SK-N-SH (cell line): Measurements from ENCODE around the gene KCTD17. TPM values are rescaled to one million over a fixed set of nuclear protein-coding genes. Genes with fewer than 3 reads are reported as not detected.

Experiments used
- CTCF ChIA-PET: fragments of 300-600, 350-600 bp; formaldehyde crosslinking; extraction: SDS; loops from one replicate; lab custom pipeline; 2021; lab: Yijun Ruan, JAX
- POLR2A ChIA-PET: fragments of 350-600 bp; sonication (Branson Sonifier 250); formaldehyde crosslinking; extraction: SDS; loops from one replicate; lab custom pipeline; 2020; ENCODE audit warnings: antibody characterized with exemption, inconsistent platforms; lab: Yijun Ruan, JAX
- DNase-seq: peaks from one replicate; pipeline ENCODE4 v3.0.0; 2012
- H2AFZ ChIP-seq: fragments of 200-600 bp; sonication (generic); 2 replicates; pipeline ENCODE4 v1.8.1; 2016; ENCODE audit warnings: antibody characterized with exemption, mild to moderate bottlenecking, low read depth
- H3F3A ChIP-seq: fragments of 200-600 bp; sonication (generic); replicated peaks from 2 replicates; pipeline ENCODE3; 2016; ENCODE audit warnings: antibody characterized with exemption, mild to moderate bottlenecking; ENCODE audit not compliant: insufficient read depth
- H3K27ac ChIP-seq, 2 experiments: fragments of 200-500 bp in 1 of 2; fragments of 200-600 bp in 1 of 2; sonication (Bioruptor generic) in 1 of 2; sonication (generic), shearing (Covaris generic) in 1 of 2; 2 replicates each; pipeline versions ENCODE4 v1.5.1 to v1.6.1; 2014 to 2016; ENCODE audit warnings: low read depth in 2 of 2, inconsistent platforms in 1 of 2, low read length in 1 of 2, mild to moderate bottlenecking in 1 of 2, mixed read lengths in 1 of 2
- H3K27me3 ChIP-seq: fragments of 200-600 bp; sonication (generic), shearing (Covaris generic); 2 replicates; pipeline ENCODE4 v1.6.1; 2016; ENCODE audit warnings: mixed run types; ENCODE audit not compliant: insufficient read depth
- H3K36me3 ChIP-seq, 2 experiments: fragments of 200-500 bp in 1 of 2; fragments of 200-600 bp in 1 of 2; sonication (Bioruptor generic) in 1 of 2; sonication (generic) in 1 of 2; replicated peaks in 1 of 2; 2 replicates each; pipeline versions ENCODE3 to v1.5.1; 2014 to 2016; ENCODE audit warnings: low read length in 1 of 2, mild to moderate bottlenecking in 1 of 2; ENCODE audit not compliant: insufficient read depth in 2 of 2, control insufficient read depth in 1 of 2
- H3K4me1 ChIP-seq, 2 experiments: fragments of 200-500 bp in 1 of 2; fragments of 200-600 bp in 1 of 2; sonication (Bioruptor generic) in 1 of 2; sonication (generic), shearing (Covaris generic) in 1 of 2; 2 replicates each; pipeline versions ENCODE4 v1.5.1 to v1.6.1; 2014 to 2016; ENCODE audit warnings: low read depth in 1 of 2, low read length in 1 of 2, mixed run types in 1 of 2; ENCODE audit not compliant: insufficient read depth in 2 of 2, control insufficient read depth in 1 of 2
- H3K4me2 ChIP-seq: fragments of 200-600 bp; sonication (generic), shearing (Covaris generic); 2 replicates; pipeline ENCODE4 v1.6.1; 2017; ENCODE audit warnings: mixed run types
- H3K4me3 ChIP-seq, 2 experiments: fragments of 200-500 bp in 1 of 2; fragments of 200-600 bp in 1 of 2; sonication (Bioruptor generic) in 1 of 2; sonication (generic), shearing (Covaris generic) in 1 of 2; 2 replicates each; pipeline versions ENCODE4 v1.5.1 to v1.8.1; 2014 to 2016; ENCODE audit warnings: low read depth in 2 of 2, inconsistent platforms in 1 of 2, low read length in 1 of 2, mild to moderate bottlenecking in 1 of 2, mixed read lengths in 1 of 2, moderate library complexity in 1 of 2
- H3K79me2 ChIP-seq: fragments of 200-600 bp; sonication (generic); 2 replicates; pipeline ENCODE4 v1.8.1; 2017; ENCODE audit warnings: mild to moderate bottlenecking; ENCODE audit not compliant: insufficient read depth
- H3K9ac ChIP-seq: fragments of 200-600 bp; sonication (generic); 2 replicates; pipeline ENCODE4 v1.6.1; 2017; ENCODE audit warnings: mixed run types
- H3K9me2 ChIP-seq: fragments of 200-600 bp; sonication (generic); 2 replicates; pipeline ENCODE4 v1.6.1; 2017; ENCODE audit warnings: mixed run types
- H3K9me3 ChIP-seq: fragments of 200-600 bp; sonication (generic); 2 replicates; pipeline ENCODE4 v1.6.1; 2017; ENCODE audit warnings: mixed run types, mild to moderate bottlenecking, moderate library complexity
- H4K20me1 ChIP-seq: fragments of 200-600 bp; sonication (generic); 2 replicates; pipeline ENCODE4 v1.6.1; 2017; ENCODE audit warnings: mild to moderate bottlenecking, mixed run types; ENCODE audit not compliant: insufficient read depth
- CHD2 ChIP-seq: fragments of 150-350 bp; IDR thresholded peaks from 2 replicates; pipeline ENCODE4 v1.6.1; 2018; ENCODE audit warnings: low read length; ENCODE audit not compliant: partially characterized antibody
- ELF1 ChIP-seq: IDR thresholded peaks from 2 replicates; pipeline ENCODE4 v1.4.0; 2012
- EP300 ChIP-seq, 2 experiments: IDR thresholded peaks; 2 replicates each; pipeline versions ENCODE4 v1.4.0 to v1.6.1; 2012; ENCODE audit warnings: borderline replicate concordance in 1 of 2, low read depth in 1 of 2, low read length in 1 of 2
- EZH2phosphoT487 ChIP-seq: fragments of 200-600 bp; sonication (generic); IDR thresholded peaks from 2 replicates; pipeline ENCODE4 v1.6.1; 2017; ENCODE audit warnings: low read depth, mixed run types, mild to moderate bottlenecking, antibody characterized with exemption, moderate library complexity, borderline replicate concordance
- FOSL2 ChIP-seq: IDR thresholded peaks from 2 replicates; pipeline ENCODE4 v1.4.0; 2012; ENCODE audit warnings: low read depth, mild to moderate bottlenecking, moderate library complexity, borderline replicate concordance
- FOXJ3 ChIP-seq: sonication (generic); formaldehyde crosslinking; IDR thresholded peaks from 2 replicates; pipeline ENCODE4 v1.5.1; 2020; ENCODE audit warnings: mild to moderate bottlenecking, missing genetic modification reagents
- FOXM1 ChIP-seq: IDR thresholded peaks from 2 replicates; pipeline ENCODE4 v1.4.0; 2012; ENCODE audit warnings: low read depth, mild to moderate bottlenecking
- IRF3 ChIP-seq: fragments of 150-350 bp; IDR thresholded peaks from 2 replicates; pipeline ENCODE4 v1.6.1; 2016; ENCODE audit warnings: mild to moderate bottlenecking, low read depth, low read length
- NFIC ChIP-seq: IDR thresholded peaks from 2 replicates; pipeline ENCODE4 v1.4.0; 2012; ENCODE audit warnings: borderline replicate concordance
- RAD21 ChIP-seq: IDR thresholded peaks from 2 replicates; pipeline ENCODE4 v1.6.1; 2012; ENCODE audit warnings: mild to moderate bottlenecking, low read length
- RXRA ChIP-seq: IDR thresholded peaks from 2 replicates; pipeline ENCODE4 v1.4.0; 2012; ENCODE audit warnings: low read depth, mild to moderate bottlenecking, borderline replicate concordance
- TEAD4 ChIP-seq: IDR thresholded peaks from 2 replicates; pipeline ENCODE4 v1.4.0; 2012; ENCODE audit warnings: mild to moderate bottlenecking, borderline replicate concordance; ENCODE audit not compliant: insufficient read depth
- YY1 ChIP-seq: IDR thresholded peaks from 2 replicates; pipeline ENCODE4 v1.4.0; 2012; ENCODE audit warnings: low read depth, mild to moderate bottlenecking
- WGBS: methylation state at CpG from one replicate; pipeline ENCODE4 v1.1.6; 2017; ENCODE audit warnings: low lambda C conversion rate; 5-methylcytosine and 5-hydroxymethylcytosine counted together
- polyA plus RNA-seq, 3 experiments: library from polyadenylated mRNA; depleted of rRNA; stranded (reverse); fragments of >200 nt; gene quantifications; 2 replicates each; pipeline ENCODE4 v1.2.3, GENCODE V29; 2012
- TF ChIP-seq, protein P1 (sequence below): fragments of 200-600 bp; sonication (generic); IDR thresholded peaks from 2 replicates; pipeline ENCODE4 v1.6.1; 2017; ENCODE audit warnings: antibody characterized with exemption, mild to moderate bottlenecking, moderate library complexity
- TF ChIP-seq, protein P2 (sequence below): IDR thresholded peaks from 2 replicates; pipeline ENCODE4 v1.4.0; 2012; ENCODE audit warnings: low read depth, borderline replicate concordance
- TF ChIP-seq, protein P3 (sequence below): IDR thresholded peaks from 2 replicates; pipeline ENCODE4; 2012

KCTD17 gene
- polyA plus RNA-seq, 1 of the 3 experiments (the other 2 are of a cell fraction): 57.8 TPM

- 95% methylated on average over 5 of the region's 6 CpGs for WGBS
- DNase-seq: no peak
- POLR2A ChIA-PET: no interaction called here
Observed at GRCh38 chr22:37046589-37046988, 5.0 kb upstream of the KCTD17 start.

More at GRCh38 chr22:37046589-37046988, 5.0 kb upstream of the KCTD17 start:
- TF ChIP-seq, protein P1, sequence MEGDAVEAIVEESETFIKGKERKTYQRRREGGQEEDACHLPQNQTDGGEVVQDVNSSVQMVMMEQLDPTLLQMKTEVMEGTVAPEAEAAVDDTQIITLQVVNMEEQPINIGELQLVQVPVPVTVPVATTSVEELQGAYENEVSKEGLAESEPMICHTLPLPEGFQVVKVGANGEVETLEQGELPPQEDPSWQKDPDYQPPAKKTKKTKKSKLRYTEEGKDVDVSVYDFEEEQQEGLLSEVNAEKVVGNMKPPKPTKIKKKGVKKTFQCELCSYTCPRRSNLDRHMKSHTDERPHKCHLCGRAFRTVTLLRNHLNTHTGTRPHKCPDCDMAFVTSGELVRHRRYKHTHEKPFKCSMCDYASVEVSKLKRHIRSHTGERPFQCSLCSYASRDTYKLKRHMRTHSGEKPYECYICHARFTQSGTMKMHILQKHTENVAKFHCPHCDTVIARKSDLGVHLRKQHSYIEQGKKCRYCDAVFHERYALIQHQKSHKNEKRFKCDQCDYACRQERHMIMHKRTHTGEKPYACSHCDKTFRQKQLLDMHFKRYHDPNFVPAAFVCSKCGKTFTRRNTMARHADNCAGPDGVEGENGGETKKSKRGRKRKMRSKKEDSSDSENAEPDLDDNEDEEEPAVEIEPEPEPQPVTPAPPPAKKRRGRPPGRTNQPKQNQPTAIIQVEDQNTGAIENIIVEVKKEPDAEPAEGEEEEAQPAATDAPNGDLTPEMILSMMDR: no peak
- TF ChIP-seq EZH2phosphoT487 (no peak), FOXM1 (no peak), FOSL2 (no peak), CHD2 (no peak), TEAD4 (no peak), FOXJ3 (CRISPR knock-in tag) (no peak), YY1 (no peak), RXRA (no peak), IRF3 (no peak), NFIC (no peak), RAD21 (no peak), ELF1 (no peak), EP300 (IDR thresholded peaks at IDR 0.05; ENCODE audit: borderline replicate concordance in 1 of 2, low read depth in 1 of 2, low read length in 1 of 2) (no peak)
- TF ChIP-seq, protein P2, sequence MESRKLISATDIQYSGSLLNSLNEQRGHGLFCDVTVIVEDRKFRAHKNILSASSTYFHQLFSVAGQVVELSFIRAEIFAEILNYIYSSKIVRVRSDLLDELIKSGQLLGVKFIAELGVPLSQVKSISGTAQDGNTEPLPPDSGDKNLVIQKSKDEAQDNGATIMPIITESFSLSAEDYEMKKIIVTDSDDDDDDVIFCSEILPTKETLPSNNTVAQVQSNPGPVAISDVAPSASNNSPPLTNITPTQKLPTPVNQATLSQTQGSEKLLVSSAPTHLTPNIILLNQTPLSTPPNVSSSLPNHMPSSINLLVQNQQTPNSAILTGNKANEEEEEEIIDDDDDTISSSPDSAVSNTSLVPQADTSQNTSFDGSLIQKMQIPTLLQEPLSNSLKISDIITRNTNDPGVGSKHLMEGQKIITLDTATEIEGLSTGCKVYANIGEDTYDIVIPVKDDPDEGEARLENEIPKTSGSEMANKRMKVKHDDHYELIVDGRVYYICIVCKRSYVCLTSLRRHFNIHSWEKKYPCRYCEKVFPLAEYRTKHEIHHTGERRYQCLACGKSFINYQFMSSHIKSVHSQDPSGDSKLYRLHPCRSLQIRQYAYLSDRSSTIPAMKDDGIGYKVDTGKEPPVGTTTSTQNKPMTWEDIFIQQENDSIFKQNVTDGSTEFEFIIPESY: no peak
- TF ChIP-seq, protein P3, sequence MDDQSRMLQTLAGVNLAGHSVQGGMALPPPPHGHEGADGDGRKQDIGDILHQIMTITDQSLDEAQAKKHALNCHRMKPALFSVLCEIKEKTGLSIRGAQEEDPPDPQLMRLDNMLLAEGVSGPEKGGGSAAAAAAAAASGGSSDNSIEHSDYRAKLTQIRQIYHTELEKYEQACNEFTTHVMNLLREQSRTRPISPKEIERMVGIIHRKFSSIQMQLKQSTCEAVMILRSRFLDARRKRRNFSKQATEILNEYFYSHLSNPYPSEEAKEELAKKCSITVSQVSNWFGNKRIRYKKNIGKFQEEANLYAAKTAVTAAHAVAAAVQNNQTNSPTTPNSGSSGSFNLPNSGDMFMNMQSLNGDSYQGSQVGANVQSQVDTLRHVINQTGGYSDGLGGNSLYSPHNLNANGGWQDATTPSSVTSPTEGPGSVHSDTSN: no peak
- TF ChIP-seq, all 33 proteins: peak for 0
- Histone ChIP-seq H3K27ac (no peak overlapping the region), H3K9me3 (no peaks in the 10 kb centered on the region), H3K9me2 (no peaks in the 10 kb centered on the region), H4K20me1 (no peaks in the 10 kb centered on the region), H3K79me2 (no peaks in the 10 kb centered on the region), H2AFZ (no peak overlapping the region), H3K4me2 (no peak overlapping the region), H3F3A (no peaks in the 10 kb centered on the region), H3K9ac (no peak overlapping the region), H3K27me3 (no peaks in the 10 kb centered on the region), H3K4me1 (peaks cover 0 to 1% of the 10 kb centered on the region in 2 experiments; a peak in 1 of 4 replicates), H3K36me3 (no peaks in the 10 kb centered on the region), H3K4me3 (no peak overlapping the region)
- CTCF ChIA-PET: interaction anchor here (0.7 to 1.6 kb wide), 6 partner anchors 9 to 153 kb away, joined by 3 to 7 read pairs (median 3); no protein-coding TSS in a partner anchor
